Karpas-422 (cell line): Measurements from ENCODE around the gene ARHGAP9. TPM values are rescaled to one million over a fixed set of nuclear protein-coding genes. Genes with fewer than 3 reads are reported as not detected.
"Not testable (repeated sequence)": the region's sequence is repeated elsewhere in the genome, so short reads cannot be mapped to it uniquely, and the experiment has no call there.

Source experiments
- DNase-seq: peaks from one replicate; pipeline ENCODE4 v3.0.0-alpha.2; 2015
- H2AFZ ChIP-seq: fragments of 200-600 bp; sonication (generic); 2 replicates; pipeline ENCODE4 v1.6.1; 2014; ENCODE audit warnings: antibody characterized with exemption, low read length, mixed read lengths
- H3K27ac ChIP-seq: fragments of 200-600 bp; sonication (generic); 2 replicates; pipeline ENCODE4 v1.5.1; 2014; ENCODE audit warnings: mild to moderate bottlenecking, low read length, moderate library complexity
- H3K27me3 ChIP-seq: fragments of 200-600 bp; sonication (generic); 2 replicates; pipeline ENCODE4 v1.6.1; 2014; ENCODE audit warnings: low read length, mixed read lengths
- H3K36me3 ChIP-seq: fragments of 200-600 bp; sonication (generic); 2 replicates; pipeline ENCODE4 v1.6.1; 2014; ENCODE audit warnings: low read length, mixed read lengths; ENCODE audit not compliant: insufficient read depth
- H3K4me1 ChIP-seq: fragments of 200-600 bp; sonication (generic); 2 replicates; pipeline ENCODE4 v1.6.1; 2014; ENCODE audit warnings: mild to moderate bottlenecking, low read length, mixed read lengths
- H3K4me2 ChIP-seq: fragments of 200-600 bp; sonication (generic); 2 replicates; pipeline ENCODE4 v1.6.1; 2014; ENCODE audit warnings: low read length, low read depth, mild to moderate bottlenecking; ENCODE audit not compliant: poor library complexity, severe bottlenecking
- H3K4me3 ChIP-seq: fragments of 200-600 bp; sonication (generic); 2 replicates; pipeline ENCODE4 v1.5.1; 2014; ENCODE audit warnings: mild to moderate bottlenecking, antibody characterized with exemption, low read length, mixed read lengths
- H3K79me2 ChIP-seq: fragments of 200-600 bp; sonication (generic); 2 replicates; pipeline ENCODE4 v1.6.1; 2014; ENCODE audit warnings: mild to moderate bottlenecking, low read length, mixed read lengths
- H3K9ac ChIP-seq: fragments of 200-600 bp; sonication (generic); 2 replicates; pipeline ENCODE4 v1.6.0; 2014; ENCODE audit warnings: low read length
- H3K9me2 ChIP-seq: fragments of 200-600 bp; sonication (generic), shearing (Covaris generic); replicated peaks from 2 replicates; pipeline ENCODE4 v1.6.0; 2014; ENCODE audit warnings: mild to moderate bottlenecking, low read length, moderate library complexity; ENCODE audit not compliant: insufficient read depth
- H3K9me3 ChIP-seq: fragments of 300-700, 200-600 bp; sonication (generic); 2 replicates; pipeline ENCODE4 v1.6.1; 2014; ENCODE audit warnings: low read length, mixed read lengths
- H4K20me1 ChIP-seq: fragments of 200-600 bp; sonication (generic); 2 replicates; pipeline ENCODE4 v1.6.1; 2014; ENCODE audit warnings: mild to moderate bottlenecking, antibody characterized with exemption, low read length, low read depth; ENCODE audit not compliant: insufficient read depth
- total RNA-seq: library from RNA; depleted of rRNA; stranded (reverse); fragments of >200 nt; shearing (Covaris generic); gene quantifications from 2 replicates; pipeline ENCODE4 v1.2.3, GENCODE V29; 2014; ENCODE audit warnings: low replicate concordance

ARHGAP9 gene
- total RNA-seq, 1 experiment from 2014 or later: 12.3 TPM

DNA sequence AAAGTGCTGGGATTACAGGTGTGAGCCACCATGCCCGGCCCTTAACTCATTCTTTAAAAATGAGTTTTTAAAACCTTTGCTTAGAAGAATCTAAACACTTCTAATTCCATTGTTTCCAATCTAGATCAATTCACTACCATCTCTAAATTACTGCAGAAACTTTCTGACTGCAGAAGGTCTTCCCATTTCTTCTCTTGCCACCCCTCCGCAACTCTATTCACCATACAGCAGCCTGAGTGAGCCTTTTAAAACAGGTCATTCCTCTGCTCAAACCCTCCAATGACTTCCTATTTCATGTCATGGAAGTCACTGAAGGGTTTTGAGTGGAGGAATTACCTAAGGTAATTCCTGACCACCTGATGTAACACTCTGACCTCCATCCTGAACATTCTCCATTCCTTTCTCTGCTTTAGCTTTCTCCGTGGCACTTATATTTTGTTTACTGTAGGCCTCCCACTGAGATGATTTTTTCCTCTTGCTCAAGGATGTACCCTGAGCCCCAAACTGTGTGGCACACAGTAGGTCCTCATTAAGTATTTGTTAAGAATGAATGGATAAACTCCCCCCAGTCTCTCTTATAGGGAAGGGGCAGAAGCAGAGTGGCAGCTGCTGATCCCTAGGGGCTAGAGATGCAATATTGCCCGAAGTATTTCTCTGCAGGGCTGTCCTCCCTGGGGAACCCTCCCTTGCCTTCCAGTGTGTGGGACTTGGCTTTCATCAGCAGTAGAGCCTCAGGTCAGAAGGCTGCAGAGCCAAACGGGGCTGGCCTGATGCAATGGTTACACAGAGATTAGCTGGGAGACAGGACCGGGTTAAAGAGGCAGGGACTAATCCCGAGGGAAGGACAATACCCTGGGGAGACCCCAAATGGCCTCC lies 39.5 kb upstream of the ARHGAP9 start:
- no peak overlapping the region for H2AFZ ChIP-seq
- H3K9me3 ChIP-seq: no peaks in the 10 kb centered on the region
- peaks cover 38% of the 10 kb centered on the region for H3K36me3 ChIP-seq
- peak overlapping the region; percentile 84 for H3K9ac ChIP-seq
- DNase-seq: peak; percentile 80
- no peaks in the 10 kb centered on the region for H3K9me2 ChIP-seq
- H3K79me2 ChIP-seq: peaks cover 44% of the 10 kb centered on the region
- H3K4me2 ChIP-seq: peak overlapping the region; percentile 69
- H3K4me1 ChIP-seq: peaks cover 40% of the 10 kb centered on the region
- H3K4me3 ChIP-seq: peak overlapping the region; percentile 83
- H3K27ac ChIP-seq: peak overlapping the region; percentile 81
- H4K20me1 ChIP-seq: peaks cover 35% of the 10 kb centered on the region; the same call in 1 of the 2 replicates
- no peaks in the 10 kb centered on the region for H3K27me3 ChIP-seq

DNA sequence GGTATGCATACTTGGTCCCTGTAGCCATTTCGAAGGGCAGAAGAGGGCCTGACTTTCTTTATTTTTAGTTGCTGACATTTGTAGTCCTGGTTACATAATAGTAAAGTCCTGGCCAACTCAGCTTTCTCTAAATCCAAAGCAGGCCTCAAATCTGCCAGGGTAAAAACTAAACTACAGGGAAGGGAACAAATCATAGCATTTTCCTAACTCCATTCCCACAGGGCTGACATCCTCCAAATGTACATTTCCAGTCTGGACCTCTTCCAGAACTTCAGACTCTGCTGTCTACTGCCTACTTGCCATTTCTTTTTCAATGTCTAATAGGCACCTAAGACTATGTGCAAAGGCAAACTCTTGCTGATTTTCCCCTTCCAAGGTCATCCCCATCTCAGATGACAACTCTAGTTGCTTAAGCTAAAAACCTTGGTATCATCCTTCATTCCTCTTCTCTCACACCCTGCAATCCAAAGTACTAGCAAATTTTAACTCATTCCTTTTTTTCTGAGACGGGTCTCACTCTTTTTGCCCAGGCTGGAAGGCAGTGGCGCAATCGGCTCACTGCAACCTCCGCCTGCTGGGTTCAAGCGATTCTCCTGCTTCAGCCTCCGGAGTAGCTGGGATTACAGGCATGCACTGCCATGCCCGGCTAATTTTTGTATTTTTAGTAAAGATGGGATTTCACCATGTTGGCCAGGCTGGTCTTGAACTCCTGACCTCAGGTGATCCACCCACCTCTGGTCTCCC lies 38.7 kb upstream of the ARHGAP9 start:
- Histone ChIP-seq H3K36me3 (peaks cover 41% of the 10 kb centered on the region), H4K20me1 (peaks cover 30% of the 10 kb centered on the region; the same call in 1 of the 2 replicates), H3K9me3 (no peaks in the 10 kb centered on the region), H2AFZ (no peak overlapping the region), H3K79me2 (peaks cover 36% of the 10 kb centered on the region), H3K9ac (peak overlapping the region; percentile 84; the same call in 1 of the 2 replicates), H3K4me3 (peak overlapping the region; percentile 83), H3K4me2 (peak overlapping the region; percentile 69), H3K27ac (peak overlapping the region; percentile 81; the same call in 1 of the 2 replicates), H3K9me2 (no peaks in the 10 kb centered on the region), H3K27me3 (no peaks in the 10 kb centered on the region), H3K4me1 (peaks cover 32% of the 10 kb centered on the region)
- no peak for DNase-seq

DNA sequence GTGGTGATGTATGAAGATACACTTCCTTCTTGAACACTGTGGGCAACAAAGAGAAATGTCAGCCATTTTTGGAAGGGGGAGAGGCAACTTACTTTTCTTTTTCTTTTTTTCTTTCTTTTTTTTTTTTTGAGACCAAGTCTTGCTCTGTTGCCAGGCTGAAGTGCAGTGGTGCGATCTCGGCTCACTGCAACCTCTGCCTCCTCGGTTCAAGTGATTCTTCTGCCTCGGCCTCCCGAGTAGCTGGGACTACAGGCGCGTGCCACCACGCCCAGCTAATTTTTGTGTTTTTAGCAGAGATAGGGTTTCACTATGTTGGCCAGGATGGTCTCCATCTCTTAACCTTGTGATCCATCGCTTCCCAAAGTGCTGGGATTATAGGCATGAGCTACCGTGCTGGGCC lies 38.1 kb upstream of the ARHGAP9 start:
- H3K27me3 ChIP-seq, H2AFZ ChIP-seq, H3K9ac ChIP-seq, H3K4me2 ChIP-seq, H3K27ac ChIP-seq, H3K4me3 ChIP-seq, H3K9me2 ChIP-seq, DNase-seq, H3K9me3 ChIP-seq: not testable (repeated sequence)
- peaks cover 32% of the 10 kb centered on the region for H3K79me2 ChIP-seq
- peaks cover 47% of the 10 kb centered on the region for H3K36me3 ChIP-seq
- peaks cover 28% of the 10 kb centered on the region; the same call in 1 of the 2 replicates for H4K20me1 ChIP-seq
- H3K4me1 ChIP-seq: peaks cover 30% of the 10 kb centered on the region

DNA sequence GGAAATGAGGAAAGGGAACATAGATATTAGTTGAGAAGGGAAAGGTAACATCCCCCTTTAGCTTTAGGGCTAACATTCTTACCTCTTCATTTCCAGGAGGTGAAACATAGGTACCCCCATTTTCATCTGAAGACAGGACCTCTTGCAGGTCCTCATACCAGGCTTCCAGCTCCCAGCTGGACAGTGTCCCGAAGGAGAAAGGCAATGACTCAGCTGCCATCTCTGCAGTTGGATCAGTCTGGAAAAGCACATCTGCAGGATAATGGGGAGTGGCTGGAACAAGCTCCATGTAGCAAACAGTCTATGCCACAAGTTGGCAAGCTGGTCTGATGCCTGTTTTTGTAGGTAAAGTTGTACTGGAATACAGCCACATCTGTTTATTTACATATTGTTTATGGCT lies 37.5 kb upstream of the ARHGAP9 start:
- no peaks in the 10 kb centered on the region for H3K9me2 ChIP-seq
- H3K79me2 ChIP-seq: peaks cover 32% of the 10 kb centered on the region
- peaks cover 52% of the 10 kb centered on the region for H3K36me3 ChIP-seq
- peaks cover 28% of the 10 kb centered on the region for H3K4me1 ChIP-seq
- H3K27ac ChIP-seq: no peak overlapping the region
- H4K20me1 ChIP-seq: peaks cover 28% of the 10 kb centered on the region; the same call in 1 of the 2 replicates
- H3K9me3 ChIP-seq: no peaks in the 10 kb centered on the region
- no peak overlapping the region for H2AFZ ChIP-seq
- no peak overlapping the region for H3K4me2 ChIP-seq
- H3K4me3 ChIP-seq: no peak overlapping the region
- H3K27me3 ChIP-seq: no peaks in the 10 kb centered on the region
- DNase-seq: no peak
- no peak overlapping the region for H3K9ac ChIP-seq

DNA sequence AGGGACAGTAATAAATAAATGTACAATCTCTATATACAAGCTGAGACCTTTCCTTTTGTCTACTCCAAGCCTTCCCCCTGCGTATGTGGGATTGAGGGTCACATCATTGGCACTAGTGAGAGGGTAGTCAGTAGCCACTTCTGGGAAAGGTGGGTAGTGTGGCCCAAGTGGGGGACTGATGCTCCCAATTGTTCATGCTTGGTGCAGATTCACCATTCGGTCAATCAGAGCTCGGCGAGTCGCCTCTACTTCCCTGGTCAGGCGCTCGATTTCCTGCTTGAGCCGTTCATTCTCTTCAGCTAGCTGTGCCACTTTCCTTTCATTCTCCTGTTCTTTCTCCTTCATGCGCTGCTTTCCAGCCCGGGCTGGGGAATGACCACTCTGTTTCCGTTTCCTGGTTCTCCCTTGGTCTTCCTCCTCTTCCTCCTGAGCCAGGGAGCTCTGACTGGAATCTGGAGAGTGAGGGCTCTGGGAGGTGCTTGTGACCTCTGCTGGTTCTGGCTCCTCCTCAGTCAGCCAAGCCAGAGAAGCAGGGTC lies 37.0 kb upstream of the ARHGAP9 start:
- DNase-seq: no peak
- Histone ChIP-seq H3K9me3 (no peaks in the 10 kb centered on the region), H3K4me2 (no peak overlapping the region), H3K4me3 (no peak overlapping the region), H3K27ac (no peak overlapping the region), H3K27me3 (no peaks in the 10 kb centered on the region), H3K36me3 (peaks cover 57% of the 10 kb centered on the region), H4K20me1 (peaks cover 28% of the 10 kb centered on the region; the same call in 1 of the 2 replicates), H3K79me2 (peaks cover 32% of the 10 kb centered on the region), H3K9me2 (no peaks in the 10 kb centered on the region), H3K4me1 (peaks cover 23% of the 10 kb centered on the region), H3K9ac (no peak overlapping the region), H2AFZ (no peak overlapping the region)

DNA sequence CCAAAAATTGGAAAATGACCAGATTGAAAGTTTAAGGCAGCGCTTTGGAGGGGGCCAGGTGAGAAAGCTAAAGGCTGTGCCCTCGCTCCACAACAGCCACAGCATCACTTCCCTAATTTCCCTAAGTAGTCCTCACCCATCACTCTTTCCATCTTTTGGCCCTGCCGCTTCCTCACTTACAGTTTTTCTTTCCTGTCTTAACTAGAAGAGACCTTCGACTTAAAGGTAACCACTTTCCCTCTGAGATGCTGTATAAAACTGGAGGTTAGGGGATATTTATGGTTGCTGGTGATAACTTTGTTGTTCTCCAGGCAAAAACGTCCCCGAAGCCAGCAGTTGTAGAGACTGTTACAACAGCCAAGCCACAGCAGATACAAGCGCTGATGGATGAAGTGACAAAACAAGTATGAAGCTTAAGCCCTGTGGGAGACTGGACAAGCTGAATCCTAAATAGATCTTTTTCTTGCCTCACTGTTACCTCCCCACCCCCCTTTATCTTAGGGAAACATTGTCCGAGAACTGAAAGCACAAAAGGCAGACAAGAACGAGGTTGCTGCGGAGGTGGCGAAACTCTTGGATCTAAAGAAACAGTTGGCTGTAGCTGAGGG lies 36.4 kb upstream of the ARHGAP9 start:
- Histone ChIP-seq H4K20me1 (peaks cover 28% of the 10 kb centered on the region; the same call in 1 of the 2 replicates), H3K4me3 (no peak overlapping the region), H3K9me2 (no peaks in the 10 kb centered on the region), H2AFZ (no peak overlapping the region), H3K9ac (no peak overlapping the region), H3K27me3 (no peaks in the 10 kb centered on the region), H3K4me1 (peaks cover 17% of the 10 kb centered on the region), H3K4me2 (no peak overlapping the region), H3K36me3 (peaks cover 59% of the 10 kb centered on the region), H3K9me3 (no peaks in the 10 kb centered on the region), H3K79me2 (peaks cover 32% of the 10 kb centered on the region), H3K27ac (no peak overlapping the region)
- DNase-seq: no peak

DNA sequence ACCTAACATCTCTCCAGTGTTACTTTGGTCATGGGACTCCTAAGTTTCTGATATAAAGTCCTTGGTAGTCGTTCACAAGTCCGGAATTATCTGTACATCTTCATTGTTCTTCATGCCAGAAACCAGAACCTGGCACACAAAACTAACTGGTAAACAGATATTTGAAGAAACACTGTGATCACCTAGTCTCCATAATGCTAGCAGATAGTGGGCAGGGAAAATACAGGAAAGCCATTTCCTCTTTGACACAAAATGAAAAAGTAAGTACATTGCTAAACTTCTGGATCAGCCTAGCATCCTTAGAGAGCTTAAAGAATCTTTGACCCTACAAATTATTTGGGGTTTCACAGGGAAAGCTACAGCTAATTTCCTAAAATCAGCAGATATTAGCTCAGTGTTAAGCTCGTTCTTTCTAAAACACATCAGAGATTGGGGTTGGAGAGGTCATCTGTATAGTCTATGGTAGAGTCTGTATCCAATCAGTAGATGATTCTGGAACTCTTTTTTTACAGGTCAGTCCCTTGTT lies 35.8 kb upstream of the ARHGAP9 start:
- no peak overlapping the region for H3K4me2 ChIP-seq
- peaks cover 14% of the 10 kb centered on the region for H3K4me1 ChIP-seq
- no peak overlapping the region for H3K4me3 ChIP-seq
- no peaks in the 10 kb centered on the region for H3K9me3 ChIP-seq
- H2AFZ ChIP-seq: no peak overlapping the region
- H4K20me1 ChIP-seq: peaks cover 28% of the 10 kb centered on the region; the same call in 1 of the 2 replicates
- no peak overlapping the region for H3K9ac ChIP-seq
- peaks cover 59% of the 10 kb centered on the region for H3K36me3 ChIP-seq
- H3K27ac ChIP-seq: no peak overlapping the region
- no peaks in the 10 kb centered on the region for H3K9me2 ChIP-seq
- DNase-seq: no peak
- H3K79me2 ChIP-seq: peaks cover 32% of the 10 kb centered on the region
- H3K27me3 ChIP-seq: no peaks in the 10 kb centered on the region
